Stimulated activated CD8-positive, alpha-beta memory T cell treated with anti-CD3 and anti-CD28 coated beads, Interleukin-7, amount 100 ng/mL, for 1 hour (primary cell): Measurements from ENCODE around the gene RASA4.
A peak's percentile ranks its signal among the peaks of the same experiment; 100 is the strongest.
"Not testable (repeated sequence)": the region's sequence is repeated elsewhere in the genome, so short reads cannot be mapped to it uniquely, and the experiment has no call there.

Experiments
- DNase-seq, 2 donors: peaks; one replicate each; pipeline ENCODE4 v3.0.0-alpha.2; 2020; ENCODE audit warnings: low read depth in 2 of 2

Gene RASA4

DNA sequence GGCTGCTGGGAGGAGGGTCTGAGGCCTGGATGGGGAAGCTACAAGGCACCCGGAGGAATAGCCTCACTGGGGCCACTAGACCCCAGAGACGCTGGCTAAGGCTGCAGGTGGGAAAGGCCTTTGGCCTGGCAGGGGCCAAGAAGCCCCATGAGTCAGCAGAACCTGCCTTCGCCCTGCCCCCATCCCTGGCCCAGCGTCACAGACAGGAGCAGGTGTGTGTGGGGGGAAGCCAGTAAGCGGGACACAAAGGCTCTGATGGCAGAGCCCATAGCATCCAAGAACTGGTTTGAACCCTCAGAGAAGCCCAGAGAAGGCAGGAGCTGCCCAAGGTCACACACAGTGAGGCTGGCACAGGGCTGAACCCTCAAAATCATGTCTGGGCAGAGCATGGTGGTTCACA is 9.7 kb downstream of the RASA4 start:
- not testable (repeated sequence) for DNase-seq

DNA sequence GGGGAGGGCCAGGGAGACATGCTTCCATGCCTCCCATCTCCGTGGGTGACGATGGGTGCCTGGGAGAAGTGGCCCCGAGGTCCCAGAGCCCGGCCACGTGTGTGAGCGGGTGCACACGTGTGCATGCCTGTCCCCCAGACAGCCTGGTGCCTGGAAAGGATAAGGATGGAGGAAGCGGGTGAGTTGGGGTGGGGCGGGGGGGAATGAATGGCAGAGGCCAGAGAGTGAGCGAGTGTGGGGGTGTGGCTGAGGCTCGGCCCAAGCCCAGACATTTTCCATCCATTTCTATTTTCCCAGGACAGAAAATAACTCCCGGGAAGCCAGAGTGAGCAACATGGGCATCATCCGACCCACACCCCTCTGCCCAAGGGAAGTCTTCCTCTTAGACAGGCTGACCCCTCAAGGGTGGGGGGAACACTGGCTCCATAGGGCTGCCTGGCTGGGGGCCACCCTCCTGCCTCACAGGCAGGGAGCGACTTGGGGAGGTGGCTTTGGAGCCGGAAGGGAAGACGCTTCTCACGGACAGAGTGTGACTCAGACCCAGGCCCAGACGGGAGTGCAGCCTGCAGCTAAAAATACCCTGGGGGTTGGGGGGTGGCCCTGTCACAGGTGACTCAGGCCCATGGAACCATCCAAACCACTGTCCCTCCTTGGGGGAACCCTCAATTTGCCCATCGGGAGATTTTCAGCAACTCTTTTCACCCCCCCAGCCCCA is 12.0 kb downstream of the RASA4 start:
- DNase-seq = not testable (repeated sequence)

- not testable (repeated sequence) for DNase-seq
Observed at GRCh38 chr7:102602317-102602716, 14.2 kb downstream of the RASA4 start.

GRCh38 chr7:102599699-102600098 is 16.9 kb downstream of the RASA4 start:
- DNase-seq = not testable (repeated sequence)

- DNase-seq = not testable (repeated sequence)
Observed at GRCh38 chr7:102596036-102596435, 20.5 kb downstream of the RASA4 start.

DNA sequence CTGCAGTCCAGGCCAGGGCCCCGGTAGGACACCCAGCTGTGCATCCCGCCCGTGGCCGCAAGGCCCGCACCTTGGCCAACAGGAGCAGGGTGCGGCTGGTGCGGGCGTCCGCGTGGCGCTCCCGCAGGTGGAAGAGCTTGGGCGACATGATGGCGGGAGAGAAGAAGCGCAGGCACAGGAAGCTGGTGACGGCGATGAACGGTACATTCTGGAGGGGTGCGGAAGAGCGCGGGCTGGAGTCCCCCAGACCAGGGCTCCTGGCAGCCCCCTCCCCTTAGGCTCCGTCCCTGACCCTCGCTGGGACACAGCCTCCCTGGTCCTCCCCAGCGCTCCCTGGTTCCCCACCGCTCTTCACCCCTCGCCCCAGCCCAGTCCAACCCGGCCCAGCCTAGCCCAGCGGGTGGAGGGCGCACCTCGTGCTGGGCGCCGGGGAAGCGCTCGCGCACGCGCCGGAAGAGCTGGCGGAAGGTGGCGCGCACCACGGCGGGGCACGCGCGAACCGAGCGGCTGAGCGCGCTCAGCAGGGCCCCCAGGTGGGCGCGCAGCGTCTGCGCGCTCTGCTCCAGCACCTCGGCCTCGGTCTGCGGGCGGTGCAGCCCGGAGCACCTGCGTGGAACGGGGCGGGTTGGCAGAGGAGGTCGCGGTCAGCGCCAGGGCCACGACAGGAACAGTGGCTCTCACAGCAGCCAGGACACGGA is 22.8 kb downstream of the RASA4 start:
- not testable (repeated sequence) for DNase-seq

DNA sequence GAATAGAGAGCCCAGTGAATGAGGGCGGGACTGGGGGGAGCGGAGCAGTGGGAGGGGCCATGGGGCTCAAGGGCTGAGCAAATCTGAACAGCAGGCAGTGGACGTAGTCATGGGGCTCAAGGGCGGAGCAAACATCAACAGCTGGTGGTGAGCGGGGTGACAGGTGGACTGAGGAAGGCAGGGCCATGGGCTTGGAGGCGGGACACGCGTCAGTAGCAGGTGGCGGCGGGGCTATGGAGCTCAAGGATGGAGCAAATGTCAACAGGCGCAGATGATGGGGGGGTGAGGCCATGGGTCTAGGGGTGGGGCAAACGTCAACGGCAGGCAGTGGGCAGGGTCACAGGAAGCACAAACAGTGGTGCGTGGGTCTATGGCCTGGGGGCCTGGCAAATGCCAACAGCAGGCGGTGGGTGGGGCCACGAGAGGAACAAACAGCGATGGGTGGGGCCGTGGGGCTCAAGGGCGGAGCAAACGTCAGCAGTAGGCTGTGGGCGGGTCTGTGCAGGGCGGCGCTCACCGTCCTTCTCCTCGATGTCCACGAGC is 24.0 kb downstream of the RASA4 start:
- DNase-seq = not testable (repeated sequence)

- not testable (repeated sequence) for DNase-seq
Observed at GRCh38 chr7:102589857-102590256, 26.7 kb downstream of the RASA4 start.

GRCh38 chr7:102583495-102583894 is 33.1 kb downstream of the RASA4 start:
- DNase-seq = not testable (repeated sequence)

DNA sequence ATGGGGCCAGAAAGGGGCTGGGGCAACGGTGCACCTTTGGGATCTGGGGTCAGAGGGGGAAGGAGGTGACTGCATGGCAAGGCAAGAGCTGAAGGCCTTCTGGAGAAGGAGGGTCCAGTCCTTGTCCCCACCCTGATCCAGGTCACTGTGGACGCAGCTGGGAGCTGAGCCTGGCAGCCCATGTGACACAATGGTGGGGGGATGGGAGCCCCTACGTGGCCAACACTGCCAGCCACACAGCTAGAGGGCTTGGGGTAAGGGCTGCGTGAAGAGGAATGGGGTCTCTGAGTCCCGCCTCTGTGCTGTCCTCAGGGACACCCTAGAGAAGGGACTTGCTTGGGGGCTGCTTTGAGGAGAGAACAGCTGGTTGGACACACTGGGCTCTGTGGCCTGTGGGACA is 34.8 kb downstream of the RASA4 start:
- not testable (repeated sequence) for DNase-seq

DNA sequence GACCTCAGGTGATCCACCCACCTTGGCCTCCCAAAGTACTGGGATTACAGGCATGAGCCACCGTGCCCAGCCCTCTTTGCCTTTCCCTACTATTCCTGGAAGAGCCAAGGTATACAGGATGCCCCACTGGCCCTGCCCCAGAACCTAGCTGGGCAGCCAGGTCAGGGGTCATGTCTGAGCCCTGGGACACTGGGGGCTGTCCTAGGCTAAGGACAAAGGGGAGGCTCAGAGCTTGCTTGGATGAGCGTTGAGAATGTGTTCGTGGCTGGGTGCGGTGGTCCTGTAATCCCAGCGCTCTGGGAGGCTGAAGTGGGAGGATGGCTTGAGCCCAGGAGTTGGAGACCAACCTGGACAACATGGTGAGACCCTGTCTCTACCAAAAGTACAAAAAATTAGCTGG is 38.1 kb downstream of the RASA4 start:
- not testable (repeated sequence) for DNase-seq

- not testable (repeated sequence) for DNase-seq
Observed at GRCh38 chr7:102577315-102578240, 39.0 kb downstream of the RASA4 start.

DNA sequence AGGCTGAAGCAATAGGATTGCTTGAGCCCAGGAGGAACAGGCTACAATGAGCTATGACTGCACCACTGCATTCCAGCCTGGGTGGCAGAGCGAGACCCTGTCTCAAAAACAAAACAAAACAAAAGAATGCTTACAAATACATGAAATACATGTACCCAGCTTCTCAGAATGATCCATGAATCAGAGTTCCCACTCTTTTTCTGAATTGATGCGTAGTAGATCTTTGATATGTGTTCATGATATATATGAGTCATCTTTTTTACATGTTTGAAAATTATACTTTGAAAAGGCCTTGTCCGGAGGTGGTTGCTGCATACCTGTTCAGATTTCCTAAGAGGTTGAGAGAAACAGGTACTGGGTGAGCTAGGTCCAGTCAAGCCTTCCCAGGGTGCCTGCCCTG is 40.2 kb downstream of the RASA4 start:
- DNase-seq = not testable (repeated sequence)

DNA sequence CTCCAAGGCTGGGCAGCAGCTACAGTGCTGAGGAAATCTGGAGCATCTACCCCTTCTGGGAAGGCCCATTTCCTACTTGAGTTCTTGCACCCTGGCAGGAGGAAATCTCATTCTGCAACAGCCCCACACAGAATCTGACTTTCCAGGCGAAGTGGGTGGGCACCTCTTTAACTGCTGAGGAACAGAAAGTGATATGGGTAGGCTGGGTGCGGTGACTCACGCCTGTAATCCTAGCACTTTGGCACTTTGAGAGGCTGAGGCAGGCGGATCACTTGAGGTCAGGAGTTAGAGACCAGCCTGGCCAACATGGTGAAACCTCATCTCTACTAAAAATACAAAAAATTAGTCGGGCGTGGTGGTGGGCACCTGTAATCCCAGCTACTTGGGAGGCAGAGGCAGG is 41.9 kb downstream of the RASA4 start:
- not testable (repeated sequence) for DNase-seq

GRCh38 chr7:102572261-102573239 is 44.0 kb downstream of the RASA4 start, which contains the start of gene POLR2J3:
POLR2J3 (minus strand) TSS chr7:102572583; CDS start chr7:102572521, 62 bp downstream.
- peak; percentile 95 to 100 for DNase-seq

DNA sequence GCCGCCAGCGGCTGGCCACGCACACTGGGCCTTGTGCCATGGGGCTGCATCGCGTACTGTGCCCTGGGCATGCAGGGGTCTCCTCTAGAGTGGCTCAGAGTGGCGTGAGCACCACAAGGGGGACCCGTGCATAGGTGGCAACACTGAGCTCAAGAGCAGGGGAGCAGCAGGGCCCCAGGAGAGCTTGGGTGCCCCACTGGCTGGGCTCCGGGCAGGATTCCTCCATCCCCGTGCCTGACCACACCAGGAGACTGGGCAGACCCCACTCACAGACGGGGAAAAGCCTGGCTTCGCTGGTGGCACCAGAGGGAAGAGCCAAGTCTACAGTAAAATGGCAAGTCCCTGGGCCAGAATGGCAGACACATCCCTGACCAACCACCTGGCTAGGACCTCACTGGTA is 47.9 kb downstream of the RASA4 start:
- not testable (repeated sequence) for DNase-seq

DNA sequence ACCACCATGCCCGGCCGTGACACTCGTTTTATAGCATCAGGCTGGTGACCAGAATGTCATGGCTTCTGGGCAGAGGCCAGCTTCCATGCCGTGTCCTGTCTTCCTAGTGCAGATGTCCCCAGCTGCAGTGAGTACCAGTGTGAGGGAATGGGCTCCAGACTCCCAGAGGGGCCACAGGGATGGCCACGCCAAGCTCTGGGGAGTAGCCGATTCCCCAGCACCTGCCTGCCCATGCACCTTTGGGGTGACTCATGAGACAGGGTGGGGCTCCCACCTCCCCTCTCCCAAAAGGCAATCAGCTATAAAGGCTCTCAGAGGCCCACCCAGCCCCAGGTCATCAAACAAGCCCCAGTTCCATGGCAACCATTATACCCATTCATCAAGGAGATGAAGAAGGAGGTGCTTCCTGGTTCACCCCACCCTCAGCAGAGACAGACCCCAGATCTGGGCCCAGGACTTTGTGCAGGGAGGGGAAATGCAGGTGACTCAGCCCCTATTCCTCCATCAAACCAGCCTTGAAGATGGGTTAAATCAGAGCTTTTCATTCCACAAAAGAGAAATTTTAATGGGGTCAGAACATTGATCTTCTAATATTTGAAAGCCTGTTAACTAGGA is 65.6 kb downstream of the RASA4 start, which contains the start of gene SPDYE2:
TSS of gene SPDYE2 (plus strand) at position 419 of the 615 bp plus-strand sequence. CDS start 2,030 bp downstream, outside the sequence.
- not testable (repeated sequence) for DNase-seq

DNA sequence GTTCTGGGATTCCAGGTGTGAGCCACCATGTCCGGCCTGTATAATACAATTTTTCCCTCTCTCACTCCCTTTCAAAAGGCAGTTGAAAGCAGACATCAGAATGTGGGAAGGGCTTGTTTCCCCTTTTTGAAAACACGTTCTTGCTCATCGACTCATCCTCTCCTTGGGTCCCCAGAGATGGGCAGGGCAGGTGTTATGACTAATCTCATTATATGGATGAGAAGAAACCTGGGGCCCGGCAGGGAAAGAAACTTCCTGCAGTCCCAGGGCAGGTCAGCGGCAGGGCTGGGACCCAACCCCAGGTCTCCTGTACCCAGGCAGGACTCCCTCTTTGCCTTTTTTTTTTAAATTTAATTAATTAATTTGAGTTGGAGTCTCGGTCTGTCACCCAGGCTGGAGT is 70.2 kb downstream of the RASA4 start:
- DNase-seq = not testable (repeated sequence)

DNA sequence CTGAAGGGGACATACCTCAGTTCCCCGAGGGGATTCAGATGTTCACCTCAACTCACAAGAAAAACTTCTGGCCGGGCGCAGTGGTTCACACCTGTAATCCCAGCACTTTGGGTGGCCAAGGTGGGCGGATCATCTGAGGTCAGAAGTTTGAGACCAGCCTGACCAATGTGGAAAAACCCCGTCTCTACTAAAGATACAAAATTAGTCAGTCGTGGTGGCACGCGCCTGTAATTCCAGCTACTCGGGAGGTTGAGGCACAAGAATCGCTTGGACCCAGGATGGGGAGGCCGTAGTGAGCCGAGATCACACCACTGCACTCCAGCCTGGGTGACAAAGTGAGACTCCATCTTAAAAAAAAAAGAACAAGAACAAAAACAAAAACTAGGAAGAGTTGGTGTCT is 71.3 kb downstream of the RASA4 start:
- DNase-seq = not testable (repeated sequence)

- not testable (repeated sequence) for DNase-seq
Observed at GRCh38 chr7:102544372-102544771, 72.2 kb downstream of the RASA4 start.
